IMR-90 (cell line): ENCODE measurements around the gene MAP3K9. TPM values are rescaled to one million over a fixed set of nuclear protein-coding genes. Genes with fewer than 3 reads are reported as not detected.

ENCODE experiments used
- ATAC-seq: fragments of 200-7000 bp; cut with Tn5 transposase; 2 replicates; pipeline ENCODE4 v1.9.1; 2020; ENCODE audit warnings: low read depth, mild to moderate bottlenecking, moderate library complexity
- BruUV-seq: library from RNA; stranded (reverse); fragments of 400-500 nt; replicated peaks from 2 replicates; lab custom pipeline; 2021; lab: Mats Ljungman, UMichigan
- CTCF ChIA-PET: fragments of 300-600 bp; formaldehyde crosslinking; extraction: SDS; loops from one replicate; lab custom pipeline; 2021; ENCODE audit warnings: antibody characterized with exemption; lab: Yijun Ruan, JAX
- POLR2A ChIA-PET: fragments of 300-600 bp; sonication (Branson Sonifier 250); formaldehyde crosslinking; loops from one replicate; lab custom pipeline; 2022; ENCODE audit warnings: antibody characterized with exemption; ENCODE audit not compliant: unreplicated experiment; lab: Charles Lee
- DNase-seq: peaks from one replicate; pipeline ENCODE4 v3.0.0; 2013
- H2AFZ ChIP-seq: replicated peaks from 2 replicates; pipeline ENCODE3; 2013; ENCODE audit warnings: low read length, mild to moderate bottlenecking; ENCODE audit not compliant: poor library complexity
- H2AK5ac ChIP-seq: 2 replicates; pipeline ENCODE4 v1.6.1; 2013; ENCODE audit warnings: low read depth, low read length, inconsistent platforms
- H2AK9ac ChIP-seq: replicated peaks from 2 replicates; pipeline ENCODE3; 2013; ENCODE audit warnings: mild to moderate bottlenecking, low read depth, low read length, moderate library complexity; ENCODE audit not compliant: poor library complexity
- H2BK120ac ChIP-seq: 2 replicates; pipeline ENCODE4 v1.6.1; 2013; ENCODE audit warnings: low read depth, low read length, inconsistent platforms
- H2BK15ac ChIP-seq: 3 replicates; pipeline ENCODE4 v1.6.1; 2013; ENCODE audit warnings: low read depth, low read length, inconsistent platforms
- H2BK20ac ChIP-seq: 2 replicates; pipeline ENCODE4 v1.6.1; 2013; ENCODE audit warnings: low read depth, mild to moderate bottlenecking, inconsistent platforms, low read length, moderate library complexity
- H2BK5ac ChIP-seq: 2 replicates; pipeline ENCODE4 v1.6.1; 2013; ENCODE audit warnings: mild to moderate bottlenecking, low read depth, low read length, inconsistent platforms; ENCODE audit not compliant: poor library complexity, severe bottlenecking
- H3K14ac ChIP-seq: replicated peaks from 2 replicates; pipeline ENCODE4 v1.6.1; 2013; ENCODE audit warnings: low read depth, low read length, inconsistent platforms
- H3K18ac ChIP-seq: 2 replicates; pipeline ENCODE4 v1.6.1; 2013; ENCODE audit warnings: low read depth, low read length, control low read depth
- H3K23ac ChIP-seq: 2 replicates; pipeline ENCODE4 v1.6.1; 2013; ENCODE audit warnings: low read depth, low read length, inconsistent platforms
- H3K27ac ChIP-seq: 2 replicates; pipeline ENCODE4 v1.5.1; 2013; ENCODE audit warnings: mild to moderate bottlenecking, control low read depth, low read length; ENCODE audit not compliant: insufficient read depth
- H3K27me3 ChIP-seq: 2 replicates; pipeline ENCODE4 v1.6.1; 2013; ENCODE audit warnings: low read length; ENCODE audit not compliant: control insufficient read depth, insufficient read depth
- H3K36me3 ChIP-seq: 2 replicates; pipeline ENCODE4 v1.6.1; 2013; ENCODE audit warnings: low read length, mixed read lengths; ENCODE audit not compliant: control insufficient read depth, insufficient read depth
- H3K4ac ChIP-seq: 2 replicates; pipeline ENCODE4 v1.6.1; 2013; ENCODE audit warnings: low read depth, low read length, inconsistent platforms
- H3K4me1 ChIP-seq: 2 replicates; pipeline ENCODE4 v1.6.1; 2013; ENCODE audit warnings: low read length, mixed read lengths; ENCODE audit not compliant: control insufficient read depth, insufficient read depth
- H3K4me2 ChIP-seq: 2 replicates; pipeline ENCODE4 v1.6.1; 2013; ENCODE audit warnings: low read depth, mild to moderate bottlenecking, control low read depth, low read length, moderate library complexity
- H3K4me3 ChIP-seq: 2 replicates; pipeline ENCODE4 v1.5.1; 2013; ENCODE audit warnings: low read depth, mild to moderate bottlenecking, control low read depth, low read length, moderate library complexity; ENCODE audit not compliant: insufficient read depth
- H3K56ac ChIP-seq: 2 replicates; pipeline ENCODE4 v1.6.1; 2013; ENCODE audit warnings: low read length, inconsistent platforms; ENCODE audit not compliant: insufficient read depth; ENCODE audit errors: extremely low read depth
- H3K79me1 ChIP-seq, 2 experiments: 2 replicates each; pipeline ENCODE4 v1.6.1; 2013; ENCODE audit warnings: low read length in 2 of 2, inconsistent platforms in 1 of 2, low read depth in 1 of 2
- H3K9ac ChIP-seq: 2 replicates; pipeline ENCODE4 v1.6.1; 2013; ENCODE audit warnings: low read depth, low read length, control low read depth
- H3K9me1 ChIP-seq: 2 replicates; pipeline ENCODE4 v1.6.1; 2013; ENCODE audit warnings: low read length, inconsistent platforms; ENCODE audit not compliant: insufficient read depth
- H3K9me3 ChIP-seq: 2 replicates; pipeline ENCODE4 v1.6.1; 2013; ENCODE audit warnings: low read length; ENCODE audit not compliant: control insufficient read depth, insufficient read depth
- H4K20me1 ChIP-seq: 2 replicates; pipeline ENCODE4 v1.6.1; 2013; ENCODE audit warnings: low read length, inconsistent platforms; ENCODE audit not compliant: insufficient read depth
- H4K5ac ChIP-seq: 2 replicates; pipeline ENCODE4 v1.6.1; 2013; ENCODE audit warnings: mild to moderate bottlenecking, low read depth, low read length, control low read depth
- H4K8ac ChIP-seq, 2 experiments: 2 replicates each; pipeline ENCODE4 v1.6.1; 2013; ENCODE audit warnings: low read depth in 2 of 2, low read length in 2 of 2, control low read depth in 1 of 2, inconsistent platforms in 1 of 2
- H4K91ac ChIP-seq: 2 replicates; pipeline ENCODE4 v1.6.1; 2013; ENCODE audit warnings: low read depth, low read length, inconsistent platforms; ENCODE audit not compliant: insufficient read depth
- MAFK ChIP-seq: IDR thresholded peaks from 2 replicates; pipeline ENCODE4 v1.6.1; 2012; ENCODE audit warnings: low read depth, low read length, improper control_type of control experiment
- RCOR1 ChIP-seq: IDR thresholded peaks from 2 replicates; pipeline ENCODE4 v1.6.1; 2012; ENCODE audit warnings: mild to moderate bottlenecking, low read length, improper control_type of control experiment; ENCODE audit not compliant: insufficient replicate concordance
- WGBS, 2 experiments: methylation state at CpG; one replicate each; pipeline versions ENCODE4 v1.1.5 to v1.1.7; 2013; ENCODE audit warnings: missing lambda C conversion rate in 2 of 2; ENCODE audit not compliant: insufficient read length in 1 of 2; ENCODE audit errors: extremely low coverage in 2 of 2; 5-methylcytosine and 5-hydroxymethylcytosine counted together
- dilution Hi-C: fragments of 300-500 bp; cut with HindIII; formaldehyde crosslinking; loops from one replicate; pipeline ENCODE4 v1.14.3; 2018; ENCODE audit warnings: low sequenced_read_pairs; ENCODE audit not compliant: unreplicated experiment
- in situ Hi-C: fragments of 300-500 bp; cut with MboI; formaldehyde crosslinking; loops from 3 replicates; pipeline ENCODE4 v1.14.3; 2019; ENCODE audit warnings: low sequenced_read_pairs, inconsistent platforms, mixed read lengths
- intact Hi-C: fragments of 100-400 bp; cut with micrococcal nuclease; formaldehyde crosslinking; loops from 2 replicates; pipeline ENCODE4 v1.10.0; 2022
- polyA plus RNA-seq, 3 experiments: library from polyadenylated mRNA; depleted of rRNA; stranded (reverse); fragments of >200 nt; gene quantifications; 2 replicates each; pipeline ENCODE4 v1.2.3, GENCODE V29; 2012; ENCODE audit warnings: low replicate concordance in 1 of 3
- total RNA-seq: library from RNA; depleted of rRNA; stranded (reverse); fragments of >200 nt; gene quantifications from 2 replicates; pipeline ENCODE4 v1.2.3, GENCODE V29; 2012
- TF ChIP-seq, protein P1 (sequence below): fragments of 150-350 bp; IDR thresholded peaks from 2 replicates; pipeline ENCODE4 v1.6.1; 2016; ENCODE audit warnings: low read depth, mild to moderate bottlenecking, low read length, moderate library complexity, borderline replicate concordance

The MAP3K9 gene
- total and polyA plus RNA-seq, 2 of the 4 experiments (the other 2 are of a cell fraction): 0.17 to 0.18 TPM

DNA sequence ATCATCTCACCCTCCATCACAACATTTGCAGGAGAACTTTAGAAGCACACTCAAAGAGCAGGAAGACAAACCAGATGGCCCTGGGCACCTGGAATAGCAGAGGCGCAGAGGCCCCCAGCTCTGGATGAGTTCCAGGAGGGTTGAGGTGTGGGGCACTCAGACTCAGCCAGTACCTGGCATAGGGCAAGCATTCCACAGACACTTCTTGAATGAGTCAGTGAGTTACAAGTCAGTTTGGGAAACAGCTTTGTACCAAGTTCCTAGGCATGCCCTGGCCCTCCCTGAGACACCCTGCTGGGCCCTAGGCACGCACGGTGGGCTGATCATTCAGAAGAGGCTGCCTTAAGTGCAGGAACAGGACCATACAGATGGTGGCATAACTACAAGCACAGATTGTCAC lies 54.3 kb downstream of the MAP3K9 start:
- POLR2A ChIA-PET: no interaction called here
- dilution Hi-C loops: no loop called here
- no peaks in the 10 kb centered on the region; the same call in 1 of the 2 replicates for H3K27me3 ChIP-seq

More for the DNA sequence above, 54.3 kb downstream of the MAP3K9 start:
- H4K8ac ChIP-seq: no peak overlapping the region
- no peaks in the 10 kb centered on the region for H3K36me3 ChIP-seq
- DNase-seq: no peak
- no TSS peak for BruUV-seq
- no peaks in the 10 kb centered on the region for H4K20me1 ChIP-seq
- H3K79me1 ChIP-seq: no peaks in the 10 kb centered on the region
- no peaks in the 10 kb centered on the region for H3K9me1 ChIP-seq
- no peak overlapping the region for H2BK20ac ChIP-seq
- CTCF ChIA-PET: no interaction called here
- H3K56ac ChIP-seq: no peak overlapping the region
- H4K91ac ChIP-seq: no peak overlapping the region
- no peak for ATAC-seq
- no peak overlapping the region for H2AK5ac ChIP-seq
- 80% methylated on average over 1 of the region's 3 CpGs; no CpG with 5 or more reads in 1 of the 2 experiments for WGBS, 2 experiments
- H3K27ac ChIP-seq: no peak overlapping the region
- no peak overlapping the region for H2BK120ac ChIP-seq
- no peaks in the 10 kb centered on the region for H3K4me1 ChIP-seq
- no peak overlapping the region for H2AK9ac ChIP-seq
- no peak overlapping the region for H3K4me3 ChIP-seq
- no peak overlapping the region for H3K4ac ChIP-seq
- H4K5ac ChIP-seq: no peak overlapping the region
- no peak overlapping the region for H3K14ac ChIP-seq
- H2BK15ac ChIP-seq: no peak overlapping the region
- no peak overlapping the region for H2BK5ac ChIP-seq
- H3K9me3 ChIP-seq: no peaks in the 10 kb centered on the region
- no peak overlapping the region for H3K9ac ChIP-seq
- no peak overlapping the region for H3K23ac ChIP-seq
- H3K4me2 ChIP-seq: no peak overlapping the region
- no peak for TF ChIP-seq MAFK
- TF ChIP-seq RCOR1: no peak
- TF ChIP-seq, protein P1, sequence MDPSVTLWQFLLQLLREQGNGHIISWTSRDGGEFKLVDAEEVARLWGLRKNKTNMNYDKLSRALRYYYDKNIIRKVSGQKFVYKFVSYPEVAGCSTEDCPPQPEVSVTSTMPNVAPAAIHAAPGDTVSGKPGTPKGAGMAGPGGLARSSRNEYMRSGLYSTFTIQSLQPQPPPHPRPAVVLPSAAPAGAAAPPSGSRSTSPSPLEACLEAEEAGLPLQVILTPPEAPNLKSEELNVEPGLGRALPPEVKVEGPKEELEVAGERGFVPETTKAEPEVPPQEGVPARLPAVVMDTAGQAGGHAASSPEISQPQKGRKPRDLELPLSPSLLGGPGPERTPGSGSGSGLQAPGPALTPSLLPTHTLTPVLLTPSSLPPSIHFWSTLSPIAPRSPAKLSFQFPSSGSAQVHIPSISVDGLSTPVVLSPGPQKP: no peak
- H3K18ac ChIP-seq: no peak overlapping the region
- no peak overlapping the region for H2AFZ ChIP-seq
- in situ Hi-C loops: no loop called here
- intact Hi-C loops: no loop called here
